ENCODE data around the gene CHMP6. TPM values are rescaled to one million over a fixed set of nuclear protein-coding genes. Genes with fewer than 3 reads are reported as not detected.

Gene CHMP6
- total and polyA plus RNA-seq, 2 donors = 6.3 to 30.8 TPM

DNA sequence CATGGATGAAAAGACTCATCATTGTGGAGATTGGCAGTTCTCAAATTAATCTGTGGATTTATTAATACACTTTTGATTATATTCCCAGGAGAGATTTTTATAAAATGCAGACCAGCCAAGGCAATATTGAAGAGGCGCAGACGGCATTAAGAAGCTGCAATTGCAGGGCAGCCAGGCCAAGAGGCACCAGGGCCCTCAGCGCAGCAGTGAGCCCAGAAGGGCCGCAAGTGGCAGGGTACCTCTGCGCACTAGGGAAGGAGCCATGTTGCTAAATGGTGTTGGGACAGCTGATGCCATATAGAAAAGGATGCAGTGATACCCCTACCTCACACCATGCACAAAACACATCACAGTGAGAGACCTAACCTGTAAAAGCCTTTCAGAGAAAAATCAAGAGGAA lies 36.6 kb upstream of the CHMP6 start:
- Histone ChIP-seq H3K4me3 (ENCODE audit: low read length in 2 of 2) (no peak overlapping the region), H3K36me3 (ENCODE audit: control insufficient read depth in 2 of 2, insufficient read depth in 2 of 2, low read length in 1 of 2) (peaks cover 27 to 38% of the 10 kb centered on the region in 2 donors), H3K9me3 (ENCODE audit: control insufficient read depth in 2 of 2, insufficient read depth in 1 of 2, low read length in 1 of 2) (peaks cover 0 to 4% of the 10 kb centered on the region in 2 donors), H3K4me1 (ENCODE audit: control insufficient read depth in 2 of 2, insufficient read depth in 2 of 2, low read length in 2 of 2) (no peaks in the 10 kb centered on the region), H3K27ac (ENCODE audit: low read depth in 1 of 2, low read length in 1 of 2) (no peak overlapping the region), H3K27me3 (ENCODE audit: control insufficient read depth in 2 of 2, insufficient read depth in 1 of 2, low read length in 1 of 2) (no peaks in the 10 kb centered on the region)
- WGBS = over 99% methylated on average over 5 of the region's 5 CpGs
- DNase-seq (ENCODE audit: low read depth in 6 of 9, low spot score in 9 of 9) = no peak

DNA sequence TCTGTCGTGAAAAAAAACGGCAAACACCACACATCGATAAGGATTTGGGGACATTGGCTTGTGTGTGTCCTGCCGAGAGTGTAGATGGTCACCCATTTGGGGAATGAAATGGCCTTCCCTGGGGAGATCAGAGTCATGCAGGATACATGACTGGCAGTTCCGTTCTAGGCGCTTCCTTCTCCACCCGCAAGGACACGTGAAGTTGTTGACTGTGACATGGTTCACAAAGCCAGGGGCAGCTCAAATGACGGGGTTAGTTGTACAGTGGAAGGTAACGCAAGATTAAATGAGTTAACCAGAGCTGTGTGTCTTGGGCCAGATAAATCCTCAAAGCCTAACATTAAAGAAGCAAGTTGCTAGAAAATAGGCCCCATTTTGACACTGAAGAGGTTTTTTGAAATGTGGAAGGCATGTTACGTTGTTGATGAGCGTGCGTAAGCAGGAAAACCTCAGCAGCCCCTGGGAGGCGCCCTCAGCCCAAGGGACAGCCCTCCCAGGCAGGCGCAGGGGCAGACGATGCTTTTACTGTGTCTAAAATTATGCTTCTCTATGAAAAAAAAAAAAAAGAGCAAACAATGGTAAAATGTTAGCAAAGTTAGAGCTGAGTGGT lies 35.9 kb upstream of the CHMP6 start:
- H3K4me3 ChIP-seq (ENCODE audit: low read length in 2 of 2) = no peak overlapping the region
- peaks cover 28 to 35% of the 10 kb centered on the region in 2 donors for H3K36me3 ChIP-seq (ENCODE audit: control insufficient read depth in 2 of 2, insufficient read depth in 2 of 2, low read length in 1 of 2)
- no peak overlapping the region for H3K27ac ChIP-seq (ENCODE audit: low read depth in 1 of 2, low read length in 1 of 2)
- 96% methylated on average over 16 of the region's 16 CpGs for WGBS
- no peaks in the 10 kb centered on the region for H3K4me1 ChIP-seq (ENCODE audit: control insufficient read depth in 2 of 2, insufficient read depth in 2 of 2, low read length in 2 of 2)
- H3K27me3 ChIP-seq (ENCODE audit: control insufficient read depth in 2 of 2, insufficient read depth in 1 of 2, low read length in 1 of 2) = no peaks in the 10 kb centered on the region
- DNase-seq (ENCODE audit: low read depth in 6 of 9, low spot score in 9 of 9) = no peak
- H3K9me3 ChIP-seq (ENCODE audit: control insufficient read depth in 2 of 2, insufficient read depth in 1 of 2, low read length in 1 of 2) = peaks cover 0 to 4% of the 10 kb centered on the region in 2 donors

DNA sequence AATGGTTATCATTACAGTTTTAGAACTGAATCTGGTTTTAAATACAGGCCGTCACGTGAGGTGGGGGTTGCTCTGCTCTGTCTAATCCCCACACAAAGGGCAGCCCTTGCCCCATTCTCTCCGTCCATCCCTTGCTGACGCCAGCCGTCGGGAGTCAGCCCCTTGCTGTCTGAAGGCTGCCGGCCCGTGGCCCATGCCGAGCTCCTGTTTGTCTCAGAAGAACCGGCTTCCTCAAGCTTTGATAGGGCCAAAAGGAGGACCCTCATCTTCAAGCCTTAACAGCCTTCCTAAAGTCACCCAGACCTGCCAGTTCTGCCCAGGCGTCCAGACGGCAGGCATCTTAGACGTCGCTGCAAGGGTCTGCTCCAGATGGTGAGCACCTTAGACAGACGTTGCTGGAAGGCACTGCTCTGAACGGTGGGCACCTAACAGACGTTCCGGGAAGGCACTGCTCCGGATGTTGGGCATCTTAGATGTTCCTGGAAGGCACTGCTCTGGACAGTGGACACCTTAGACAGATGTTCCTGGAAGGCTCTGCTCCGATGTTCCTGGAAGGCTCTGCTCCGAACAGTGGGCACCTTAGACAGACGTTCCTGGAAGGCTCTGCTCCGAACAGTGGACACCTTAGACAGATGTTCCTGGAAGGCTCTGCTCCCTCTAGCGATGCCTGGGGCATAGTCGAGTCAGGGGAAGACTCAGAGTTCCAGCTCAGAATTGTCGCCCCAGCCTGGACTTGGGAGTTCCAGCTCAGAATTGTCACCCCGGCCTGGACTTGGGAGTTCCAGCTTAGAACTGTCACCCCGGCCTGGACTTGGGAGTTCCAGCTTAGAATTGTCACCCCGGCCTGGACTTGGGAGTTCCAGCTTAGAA lies 35.1 kb upstream of the CHMP6 start:
- no peak for DNase-seq (ENCODE audit: low read depth in 6 of 9, low spot score in 9 of 9)
- no peak overlapping the region for H3K27ac ChIP-seq (ENCODE audit: low read depth in 1 of 2, low read length in 1 of 2)
- H3K9me3 ChIP-seq (ENCODE audit: control insufficient read depth in 2 of 2, insufficient read depth in 1 of 2, low read length in 1 of 2) = peaks cover 0 to 4% of the 10 kb centered on the region in 2 donors
- no peak overlapping the region for H3K4me3 ChIP-seq (ENCODE audit: low read length in 2 of 2)
- peaks cover 28 to 31% of the 10 kb centered on the region in 2 donors for H3K36me3 ChIP-seq (ENCODE audit: control insufficient read depth in 2 of 2, insufficient read depth in 2 of 2, low read length in 1 of 2)
- WGBS = 95% methylated on average over 28 of the region's 29 CpGs
- H3K27me3 ChIP-seq (ENCODE audit: control insufficient read depth in 2 of 2, insufficient read depth in 1 of 2, low read length in 1 of 2) = no peaks in the 10 kb centered on the region
- H3K4me1 ChIP-seq (ENCODE audit: control insufficient read depth in 2 of 2, insufficient read depth in 2 of 2, low read length in 2 of 2) = no peaks in the 10 kb centered on the region

DNA sequence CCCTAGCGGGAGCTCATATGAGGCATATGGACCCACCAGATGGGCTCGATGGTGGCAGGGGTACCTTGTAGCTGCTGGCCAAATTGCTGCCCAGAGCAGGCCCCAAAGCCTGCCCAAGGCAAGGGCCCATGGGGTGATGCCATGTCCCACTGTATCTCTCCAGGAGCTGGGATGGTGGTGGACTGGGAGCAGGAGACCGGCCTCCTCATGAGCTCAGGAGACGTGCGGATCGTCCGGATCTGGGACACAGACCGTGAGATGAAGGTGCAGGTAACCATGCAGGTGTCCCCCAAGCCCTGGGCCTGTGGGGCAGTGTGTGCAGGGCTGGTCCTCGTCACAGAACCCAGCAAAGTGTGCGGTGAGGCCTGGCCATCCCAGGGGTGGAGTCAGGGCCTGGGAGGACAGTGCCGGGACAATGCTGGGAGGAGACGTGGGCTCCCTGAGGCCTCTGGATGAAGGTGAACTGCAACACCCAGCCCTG lies 34.1 kb upstream of the CHMP6 start:
- Histone ChIP-seq H3K36me3 (ENCODE audit: control insufficient read depth in 2 of 2, insufficient read depth in 2 of 2, low read length in 1 of 2) (peaks cover 24 to 35% of the 10 kb centered on the region in 2 donors), H3K4me3 (ENCODE audit: low read length in 2 of 2) (no peak overlapping the region), H3K27ac (ENCODE audit: low read depth in 1 of 2, low read length in 1 of 2) (no peak overlapping the region), H3K4me1 (ENCODE audit: control insufficient read depth in 2 of 2, insufficient read depth in 2 of 2, low read length in 2 of 2) (no peaks in the 10 kb centered on the region), H3K27me3 (ENCODE audit: control insufficient read depth in 2 of 2, insufficient read depth in 1 of 2, low read length in 1 of 2) (no peaks in the 10 kb centered on the region), H3K9me3 (ENCODE audit: control insufficient read depth in 2 of 2, insufficient read depth in 1 of 2, low read length in 1 of 2) (peaks cover 0 to 4% of the 10 kb centered on the region in 2 donors)
- WGBS = 98% methylated on average over 12 of the region's 12 CpGs
- no peak for DNase-seq (ENCODE audit: low read depth in 6 of 9, low spot score in 9 of 9)

DNA sequence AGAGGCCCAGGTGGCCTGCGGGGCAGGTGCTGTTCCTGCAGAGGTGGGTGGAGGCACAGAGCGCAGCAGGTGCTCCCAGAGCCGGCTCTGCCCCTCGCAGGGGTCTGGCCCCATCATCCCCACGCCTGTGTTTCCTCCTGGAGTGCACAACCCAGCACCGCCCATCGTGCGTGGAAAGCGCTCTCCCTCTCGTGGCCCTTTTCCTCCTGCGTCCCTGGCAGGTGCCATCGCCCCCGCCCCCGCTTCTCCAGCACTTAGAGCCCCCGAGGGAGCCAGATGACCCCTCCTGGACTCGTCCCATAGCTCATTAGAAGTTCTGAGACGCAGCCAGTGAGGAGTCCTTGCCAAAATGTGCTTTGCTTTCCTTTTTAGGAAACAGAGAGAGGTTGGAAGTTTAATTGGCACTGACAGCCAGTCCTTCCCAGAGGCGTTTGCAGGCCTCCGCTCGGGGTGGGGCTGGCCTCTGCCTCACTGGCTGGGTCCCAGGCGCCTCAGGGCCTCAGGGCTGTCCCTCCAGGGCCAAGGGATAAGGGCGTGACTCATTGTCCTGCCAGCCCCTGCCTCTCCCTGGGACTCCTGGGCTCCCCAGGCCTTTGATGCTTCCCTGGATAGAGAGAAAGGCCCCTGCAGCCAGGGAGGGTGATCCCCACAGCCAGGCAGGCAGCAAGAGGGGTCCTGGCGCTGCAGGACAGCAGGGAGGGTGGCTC lies 32.2 kb upstream of the CHMP6 start:
- Histone ChIP-seq H3K4me3 (ENCODE audit: low read length in 2 of 2) (no peak overlapping the region), H3K4me1 (ENCODE audit: control insufficient read depth in 2 of 2, insufficient read depth in 2 of 2, low read length in 2 of 2) (no peaks in the 10 kb centered on the region), H3K27ac (ENCODE audit: low read depth in 1 of 2, low read length in 1 of 2) (no peak overlapping the region), H3K27me3 (ENCODE audit: control insufficient read depth in 2 of 2, insufficient read depth in 1 of 2, low read length in 1 of 2) (no peaks in the 10 kb centered on the region), H3K36me3 (ENCODE audit: control insufficient read depth in 2 of 2, insufficient read depth in 2 of 2, low read length in 1 of 2) (peaks cover 32 to 37% of the 10 kb centered on the region in 2 donors), H3K9me3 (ENCODE audit: control insufficient read depth in 2 of 2, insufficient read depth in 1 of 2, low read length in 1 of 2) (peaks cover 0 to 4% of the 10 kb centered on the region in 2 donors)
- WGBS = 93% methylated on average over 23 of the region's 23 CpGs
- no peak for DNase-seq (ENCODE audit: low read depth in 6 of 9, low spot score in 9 of 9)

DNA sequence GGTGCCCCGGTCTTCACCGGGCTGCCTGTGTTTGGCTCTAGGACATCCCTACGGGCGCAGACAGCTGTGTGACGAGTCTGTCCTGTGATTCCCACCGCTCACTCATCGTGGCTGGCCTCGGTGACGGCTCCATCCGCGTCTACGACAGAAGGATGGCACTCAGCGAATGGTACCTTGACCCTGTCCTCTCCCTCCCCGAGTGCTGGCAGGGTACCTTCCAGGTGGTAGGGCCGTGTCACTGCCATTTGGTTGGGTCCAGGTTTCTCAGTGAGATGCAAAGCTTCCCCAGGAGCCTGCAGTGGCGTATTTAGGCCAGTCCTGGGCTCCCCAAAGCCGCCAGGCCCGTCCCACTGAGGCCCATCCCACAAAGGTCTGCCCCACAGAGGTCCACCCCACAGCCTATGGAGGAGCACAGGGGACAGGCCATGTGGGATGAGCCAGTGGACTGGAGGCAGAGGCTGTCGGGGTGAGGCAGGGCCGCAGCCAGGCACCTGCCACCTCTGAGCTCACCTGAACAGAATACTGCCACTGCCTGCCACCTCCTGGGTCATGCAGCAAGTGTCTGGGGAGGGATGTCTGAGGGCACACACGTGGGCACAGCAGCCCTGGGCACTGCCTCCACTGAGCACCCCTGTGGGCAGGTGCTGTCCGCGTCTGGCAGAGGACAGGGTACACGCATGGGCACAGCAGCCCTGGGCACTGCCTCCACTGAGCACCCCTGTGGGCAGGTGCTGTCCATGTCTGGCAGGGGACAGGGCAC lies 31.4 kb upstream of the CHMP6 start:
- no peak for DNase-seq (ENCODE audit: low read depth in 6 of 9, low spot score in 9 of 9)
- Histone ChIP-seq H3K9me3 (ENCODE audit: control insufficient read depth in 2 of 2, insufficient read depth in 1 of 2, low read length in 1 of 2) (peaks cover 0 to under 1% of the 10 kb centered on the region in 2 donors), H3K27me3 (ENCODE audit: control insufficient read depth in 2 of 2, insufficient read depth in 1 of 2, low read length in 1 of 2) (no peaks in the 10 kb centered on the region), H3K4me3 (ENCODE audit: low read length in 2 of 2) (no peak overlapping the region), H3K36me3 (ENCODE audit: control insufficient read depth in 2 of 2, insufficient read depth in 2 of 2, low read length in 1 of 2) (peaks cover 33 to 44% of the 10 kb centered on the region in 2 donors), H3K27ac (ENCODE audit: low read depth in 1 of 2, low read length in 1 of 2) (no peak overlapping the region), H3K4me1 (ENCODE audit: control insufficient read depth in 2 of 2, insufficient read depth in 2 of 2, low read length in 2 of 2) (no peaks in the 10 kb centered on the region)
- 96% methylated on average over 24 of the region's 24 CpGs for WGBS

- WGBS = 98% methylated on average over 31 of the region's 31 CpGs
- DNase-seq (ENCODE audit: low read depth in 6 of 9, low spot score in 9 of 9) = no peak
- Histone ChIP-seq H3K9me3 (ENCODE audit: control insufficient read depth in 2 of 2, insufficient read depth in 1 of 2, low read length in 1 of 2) (no peaks in the 10 kb centered on the region), H3K27ac (ENCODE audit: low read depth in 1 of 2, low read length in 1 of 2) (no peak overlapping the region), H3K4me3 (ENCODE audit: low read length in 2 of 2) (no peak overlapping the region), H3K27me3 (ENCODE audit: control insufficient read depth in 2 of 2, insufficient read depth in 1 of 2, low read length in 1 of 2) (no peaks in the 10 kb centered on the region), H3K4me1 (ENCODE audit: control insufficient read depth in 2 of 2, insufficient read depth in 2 of 2, low read length in 2 of 2) (no peaks in the 10 kb centered on the region), H3K36me3 (ENCODE audit: control insufficient read depth in 2 of 2, insufficient read depth in 2 of 2, low read length in 1 of 2) (peaks cover 33 to 50% of the 10 kb centered on the region in 2 donors)
Measured at GRCh38 chr17:80960797-80961452, 30.7 kb upstream of the CHMP6 start.

GRCh38 chr17:80961541-80962330 lies 29.9 kb upstream of the CHMP6 start:
- Histone ChIP-seq H3K27me3 (ENCODE audit: control insufficient read depth in 2 of 2, insufficient read depth in 1 of 2, low read length in 1 of 2) (no peaks in the 10 kb centered on the region), H3K27ac (ENCODE audit: low read depth in 1 of 2, low read length in 1 of 2) (no peak overlapping the region), H3K4me3 (ENCODE audit: low read length in 2 of 2) (no peak overlapping the region), H3K4me1 (ENCODE audit: control insufficient read depth in 2 of 2, insufficient read depth in 2 of 2, low read length in 2 of 2) (no peaks in the 10 kb centered on the region), H3K36me3 (ENCODE audit: control insufficient read depth in 2 of 2, insufficient read depth in 2 of 2, low read length in 1 of 2) (peaks cover 31 to 50% of the 10 kb centered on the region in 2 donors), H3K9me3 (ENCODE audit: control insufficient read depth in 2 of 2, insufficient read depth in 1 of 2, low read length in 1 of 2) (no peaks in the 10 kb centered on the region)
- WGBS = 95% methylated on average over 21 of the region's 21 CpGs
- no peak for DNase-seq (ENCODE audit: low read depth in 6 of 9, low spot score in 9 of 9)

All from thymus (tissue), 11 donors.